IMR-90 (cell line): Measurements from ENCODE around the gene STARD3. TPM values are rescaled to one million over a fixed set of nuclear protein-coding genes. Genes with fewer than 3 reads are reported as not detected.

Source experiments
- ATAC-seq: fragments of 200-7000 bp; cut with Tn5 transposase; 2 replicates; pipeline ENCODE4 v1.9.1; 2020; ENCODE audit warnings: low read depth, mild to moderate bottlenecking, moderate library complexity
- BruUV-seq: library from RNA; stranded (reverse); fragments of 400-500 nt; replicated peaks from 2 replicates; lab custom pipeline; 2021; lab: Mats Ljungman, UMichigan
- CTCF ChIA-PET: fragments of 300-600 bp; formaldehyde crosslinking; extraction: SDS; loops from one replicate; lab custom pipeline; 2021; ENCODE audit warnings: antibody characterized with exemption; lab: Yijun Ruan, JAX
- POLR2A ChIA-PET: fragments of 300-600 bp; sonication (Branson Sonifier 250); formaldehyde crosslinking; loops from one replicate; lab custom pipeline; 2022; ENCODE audit warnings: antibody characterized with exemption; ENCODE audit not compliant: unreplicated experiment; lab: Charles Lee
- DNase-seq: peaks from one replicate; pipeline ENCODE4 v3.0.0; 2013
- H2AFZ ChIP-seq: replicated peaks from 2 replicates; pipeline ENCODE3; 2013; ENCODE audit warnings: low read length, mild to moderate bottlenecking; ENCODE audit not compliant: poor library complexity
- H2AK5ac ChIP-seq: 2 replicates; pipeline ENCODE4 v1.6.1; 2013; ENCODE audit warnings: low read depth, low read length, inconsistent platforms
- H2AK9ac ChIP-seq: replicated peaks from 2 replicates; pipeline ENCODE3; 2013; ENCODE audit warnings: mild to moderate bottlenecking, low read depth, low read length, moderate library complexity; ENCODE audit not compliant: poor library complexity
- H2BK120ac ChIP-seq: 2 replicates; pipeline ENCODE4 v1.6.1; 2013; ENCODE audit warnings: low read depth, low read length, inconsistent platforms
- H2BK15ac ChIP-seq: 3 replicates; pipeline ENCODE4 v1.6.1; 2013; ENCODE audit warnings: low read depth, low read length, inconsistent platforms
- H2BK20ac ChIP-seq: 2 replicates; pipeline ENCODE4 v1.6.1; 2013; ENCODE audit warnings: low read depth, mild to moderate bottlenecking, inconsistent platforms, low read length, moderate library complexity
- H2BK5ac ChIP-seq: 2 replicates; pipeline ENCODE4 v1.6.1; 2013; ENCODE audit warnings: mild to moderate bottlenecking, low read depth, low read length, inconsistent platforms; ENCODE audit not compliant: poor library complexity, severe bottlenecking
- H3K14ac ChIP-seq: replicated peaks from 2 replicates; pipeline ENCODE4 v1.6.1; 2013; ENCODE audit warnings: low read depth, low read length, inconsistent platforms
- H3K18ac ChIP-seq: 2 replicates; pipeline ENCODE4 v1.6.1; 2013; ENCODE audit warnings: low read depth, low read length, control low read depth
- H3K23ac ChIP-seq: 2 replicates; pipeline ENCODE4 v1.6.1; 2013; ENCODE audit warnings: low read depth, low read length, inconsistent platforms
- H3K27ac ChIP-seq: 2 replicates; pipeline ENCODE4 v1.5.1; 2013; ENCODE audit warnings: mild to moderate bottlenecking, control low read depth, low read length; ENCODE audit not compliant: insufficient read depth
- H3K27me3 ChIP-seq: 2 replicates; pipeline ENCODE4 v1.6.1; 2013; ENCODE audit warnings: low read length; ENCODE audit not compliant: control insufficient read depth, insufficient read depth
- H3K36me3 ChIP-seq: 2 replicates; pipeline ENCODE4 v1.6.1; 2013; ENCODE audit warnings: low read length, mixed read lengths; ENCODE audit not compliant: control insufficient read depth, insufficient read depth
- H3K4ac ChIP-seq: 2 replicates; pipeline ENCODE4 v1.6.1; 2013; ENCODE audit warnings: low read depth, low read length, inconsistent platforms
- H3K4me1 ChIP-seq: 2 replicates; pipeline ENCODE4 v1.6.1; 2013; ENCODE audit warnings: low read length, mixed read lengths; ENCODE audit not compliant: control insufficient read depth, insufficient read depth
- H3K4me2 ChIP-seq: 2 replicates; pipeline ENCODE4 v1.6.1; 2013; ENCODE audit warnings: low read depth, mild to moderate bottlenecking, control low read depth, low read length, moderate library complexity
- H3K4me3 ChIP-seq: 2 replicates; pipeline ENCODE4 v1.5.1; 2013; ENCODE audit warnings: low read depth, mild to moderate bottlenecking, control low read depth, low read length, moderate library complexity; ENCODE audit not compliant: insufficient read depth
- H3K56ac ChIP-seq: 2 replicates; pipeline ENCODE4 v1.6.1; 2013; ENCODE audit warnings: low read length, inconsistent platforms; ENCODE audit not compliant: insufficient read depth; ENCODE audit errors: extremely low read depth
- H3K79me1 ChIP-seq, 2 experiments: 2 replicates each; pipeline ENCODE4 v1.6.1; 2013; ENCODE audit warnings: low read length in 2 of 2, inconsistent platforms in 1 of 2, low read depth in 1 of 2
- H3K9ac ChIP-seq: 2 replicates; pipeline ENCODE4 v1.6.1; 2013; ENCODE audit warnings: low read depth, low read length, control low read depth
- H3K9me1 ChIP-seq: 2 replicates; pipeline ENCODE4 v1.6.1; 2013; ENCODE audit warnings: low read length, inconsistent platforms; ENCODE audit not compliant: insufficient read depth
- H3K9me3 ChIP-seq: 2 replicates; pipeline ENCODE4 v1.6.1; 2013; ENCODE audit warnings: low read length; ENCODE audit not compliant: control insufficient read depth, insufficient read depth
- H4K20me1 ChIP-seq: 2 replicates; pipeline ENCODE4 v1.6.1; 2013; ENCODE audit warnings: low read length, inconsistent platforms; ENCODE audit not compliant: insufficient read depth
- H4K5ac ChIP-seq: 2 replicates; pipeline ENCODE4 v1.6.1; 2013; ENCODE audit warnings: mild to moderate bottlenecking, low read depth, low read length, control low read depth
- H4K8ac ChIP-seq, 2 experiments: 2 replicates each; pipeline ENCODE4 v1.6.1; 2013; ENCODE audit warnings: low read depth in 2 of 2, low read length in 2 of 2, control low read depth in 1 of 2, inconsistent platforms in 1 of 2
- H4K91ac ChIP-seq: 2 replicates; pipeline ENCODE4 v1.6.1; 2013; ENCODE audit warnings: low read depth, low read length, inconsistent platforms; ENCODE audit not compliant: insufficient read depth
- CTCF ChIP-seq: conservative IDR thresholded peaks from 2 replicates; pipeline ENCODE4 v1.5.1; 2012; ENCODE audit warnings: mild to moderate bottlenecking, low read depth, low read length, improper control_type of control experiment
- MAZ ChIP-seq: IDR thresholded peaks from 2 replicates; pipeline ENCODE4 v1.6.1; 2012; ENCODE audit warnings: low read depth, mild to moderate bottlenecking, low read length, improper control_type of control experiment, moderate library complexity, borderline replicate concordance
- WGBS, 2 experiments: methylation state at CpG; one replicate each; pipeline versions ENCODE4 v1.1.5 to v1.1.7; 2013; ENCODE audit warnings: missing lambda C conversion rate in 2 of 2; ENCODE audit not compliant: insufficient read length in 1 of 2; ENCODE audit errors: extremely low coverage in 2 of 2; 5-methylcytosine and 5-hydroxymethylcytosine counted together
- dilution Hi-C: fragments of 300-500 bp; cut with HindIII; formaldehyde crosslinking; loops from one replicate; pipeline ENCODE4 v1.14.3; 2018; ENCODE audit warnings: low sequenced_read_pairs; ENCODE audit not compliant: unreplicated experiment
- in situ Hi-C: fragments of 300-500 bp; cut with MboI; formaldehyde crosslinking; loops from 3 replicates; pipeline ENCODE4 v1.14.3; 2019; ENCODE audit warnings: low sequenced_read_pairs, inconsistent platforms, mixed read lengths
- intact Hi-C: fragments of 100-400 bp; cut with micrococcal nuclease; formaldehyde crosslinking; loops from 2 replicates; pipeline ENCODE4 v1.10.0; 2022
- polyA plus RNA-seq, 3 experiments: library from polyadenylated mRNA; depleted of rRNA; stranded (reverse); fragments of >200 nt; gene quantifications; 2 replicates each; pipeline ENCODE4 v1.2.3, GENCODE V29; 2012; ENCODE audit warnings: low replicate concordance in 1 of 3
- total RNA-seq: library from RNA; depleted of rRNA; stranded (reverse); fragments of >200 nt; gene quantifications from 2 replicates; pipeline ENCODE4 v1.2.3, GENCODE V29; 2012

Gene STARD3
- total and polyA plus RNA-seq, 2 of the 4 experiments (the other 2 are of a cell fraction), result 8.1 to 50.4 TPM

- H2AFZ ChIP-seq, result peak within 1 kb of the TSS; percentile 89
- H2BK15ac ChIP-seq, result no peak within 1 kb of the TSS
- no peak within 1 kb of the TSS; the same call in 1 of the 2 replicates for H2BK120ac ChIP-seq
- H3K4me2 ChIP-seq, result peak within 1 kb of the TSS; percentile 99
- no TSS peak for BruUV-seq
- intact Hi-C loops (no loop called here), in situ Hi-C loops (no loop called here), dilution Hi-C loops (no loop called here)
- peak within 1 kb of the TSS; percentile 83 for H3K4ac ChIP-seq
- peak within 1 kb of the TSS; percentile 62 for H2AK5ac ChIP-seq
- H2BK20ac ChIP-seq, result no peak within 1 kb of the TSS
- H3K4me3 ChIP-seq, result peak within 1 kb of the TSS; percentile 90
- H3K18ac ChIP-seq, result peak within 1 kb of the TSS; percentile 70
- no peaks in the 10 kb centered on the region for H3K36me3 ChIP-seq
- peak within 1 kb of the TSS; percentile 68 for H3K14ac ChIP-seq
- H4K20me1 ChIP-seq, result peaks cover 35% of the 10 kb centered on the region
- DNase-seq (peak; percentile 73), ATAC-seq (peak; percentile 92)
- H3K27me3 ChIP-seq, result no peaks in the 10 kb centered on the region
- peaks cover 24% of the 10 kb centered on the region for H3K9me1 ChIP-seq
- peak within 1 kb of the TSS; percentile 94 for H2AK9ac ChIP-seq
- peak within 1 kb of the TSS; percentile 87 for H3K9ac ChIP-seq
- ChIA-PET CTCF (interaction anchor here (1.3 to 1.5 kb wide), 2 partner anchors 11 to 31 kb away, joined by 5 to 7 read pairs; partner anchors contain the start of gene PGAP3), POLR2A (interaction anchor here (0.6 kb wide), 2 partner anchors 12 to 77 kb away, joined by 4 to 6 read pairs; partner anchors contain the start of gene PGAP3)
- H2BK5ac ChIP-seq, result peak within 1 kb of the TSS; percentile 30
- peak within 1 kb of the TSS; percentile 86 to 88 for H4K8ac ChIP-seq
- peak within 1 kb of the TSS; percentile 19; the same call in 1 of the 2 replicates for H3K56ac ChIP-seq
- H3K23ac ChIP-seq, result peak within 1 kb of the TSS; percentile 96
- peaks cover 0 to 49% of the 10 kb centered on the region in 2 experiments; a peak in 3 of 4 replicates for H3K79me1 ChIP-seq
- WGBS, 2 experiments, result 0% methylated on average over 2 of the region's 20 CpGs; no CpG with 5 or more reads in 1 of the 2 experiments
- H3K4me1 ChIP-seq, result peaks cover 18% of the 10 kb centered on the region
- H4K91ac ChIP-seq, result peak within 1 kb of the TSS; percentile 46
- H3K9me3 ChIP-seq, result no peaks in the 10 kb centered on the region
- TF ChIP-seq CTCF (no peak), MAZ (peak; percentile 99)
- peak within 1 kb of the TSS; percentile 91 for H4K5ac ChIP-seq
- H3K27ac ChIP-seq, result peak within 1 kb of the TSS; percentile 46; the same call in 1 of the 2 replicates
Observed at GRCh38 chr17:39699818-39700147, 62.8 kb downstream of the STARD3 start, which contains the start of gene ERBB2. ERBB2 (plus strand) TSS chr17:39700064; CDS start chr17:39700239, 175 bp downstream.
